Lower lobe of right lung (tissue), 2 donors: ENCODE data around the gene SLC39A11. TPM values are rescaled to one million over a fixed set of nuclear protein-coding genes. Genes with fewer than 3 reads are reported as not detected.

Experiments
- ATAC-seq, 2 donors: fragments of 200-7000 bp; cut with Tn5 transposase; one replicate each; pipeline ENCODE4 v1.9.1; 2020 to 2022; ENCODE audit warnings: mild to moderate bottlenecking in 2 of 2, moderate library complexity in 2 of 2
- DNase-seq: peaks from one replicate; pipeline ENCODE4 v3.0.0-alpha.2; 2020
- H3K27ac ChIP-seq: fragments of 200-600 bp; one replicate; pipeline ENCODE4 v1.8.0; 2022
- H3K27me3 ChIP-seq: fragments of 200-600 bp; one replicate; pipeline ENCODE4 v1.8.0; 2022; ENCODE audit warnings: low read depth
- H3K36me3 ChIP-seq: fragments of 200-600 bp; one replicate; pipeline ENCODE4 v1.8.0; 2022; ENCODE audit warnings: mild to moderate bottlenecking
- H3K4me1 ChIP-seq: fragments of 200-600 bp; one replicate; pipeline ENCODE4 v1.8.0; 2022
- H3K4me3 ChIP-seq: fragments of 200-600 bp; one replicate; pipeline ENCODE4 v1.8.0; 2022; ENCODE audit warnings: mild to moderate bottlenecking
- H3K9me3 ChIP-seq: fragments of 200-600 bp; one replicate; pipeline ENCODE4 v1.8.0; 2022
- intact Hi-C: fragments of 100-400 bp; cut with DNase I; formaldehyde crosslinking; loops from one replicate; pipeline ENCODE4 v1.11.0; 2022
- total RNA-seq: library from RNA; stranded (reverse); fragmentation: NEBNext Ultra II Directional; extraction: Animal tissue kit (Norgen Biotek cat#: 25700); gene quantifications from one replicate; pipeline ENCODE4 v1.2.1, GENCODE V29; 2021
- TF ChIP-seq, protein P1 (sequence below): fragments of 200-600 bp; IDR thresholded peaks from one replicate; pipeline ENCODE4 v1.8.0; 2022; ENCODE audit warnings: antibody characterized with exemption, mild to moderate bottlenecking
- donor health status: DM: no; HTN: yes; CAD: no; lungs with severe emphysema.

The SLC39A11 gene
- total RNA-seq, 1 donor from 2014 or later, result 39.7 TPM

DNA sequence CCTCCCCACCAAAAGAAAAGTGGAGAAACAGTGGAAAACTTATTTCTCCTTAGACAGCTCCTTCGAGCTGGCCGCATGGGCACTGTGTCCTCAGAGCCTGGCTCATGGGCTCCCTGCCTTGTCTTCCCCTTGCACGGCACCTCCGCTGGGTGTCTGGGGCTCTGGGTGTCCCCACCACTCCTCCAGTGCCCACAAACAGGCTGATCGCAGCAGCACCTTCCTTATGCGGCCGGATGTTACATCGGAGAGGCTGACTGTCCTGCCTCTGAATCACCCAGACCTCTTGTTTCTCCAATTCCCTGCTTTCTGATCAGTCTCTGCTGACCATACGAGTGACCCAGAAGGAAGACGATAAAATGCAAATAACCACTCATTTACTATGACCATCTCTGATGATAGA is 121.7 kb downstream of the SLC39A11 start:
- intact Hi-C loops, result no loop called here

DNA sequence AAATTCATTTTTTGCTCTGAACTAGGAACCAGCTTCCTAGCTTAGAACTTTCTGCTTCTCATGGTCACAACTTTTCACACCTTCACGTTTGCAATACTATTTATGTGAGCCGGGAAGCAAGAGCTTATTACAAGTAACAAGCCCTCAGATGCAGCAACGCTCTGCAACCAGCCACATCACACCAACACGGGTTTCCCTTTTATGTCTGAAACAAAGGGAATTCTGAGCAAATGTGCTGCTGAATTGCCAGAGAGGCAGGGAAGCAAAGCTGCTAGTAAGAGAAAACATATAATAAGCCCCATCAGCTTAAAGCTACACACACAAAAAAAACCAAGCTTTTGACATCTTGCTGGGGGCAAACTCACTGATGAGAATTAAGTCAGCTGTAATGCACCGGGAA is 122.2 kb downstream of the SLC39A11 start:
- ATAC-seq (no peak), DNase-seq (no peak)
- Histone ChIP-seq H3K4me3 (no peak overlapping the region), H3K36me3 (no peaks in the 10 kb centered on the region), H3K9me3 (no peaks in the 10 kb centered on the region), H3K4me1 (no peaks in the 10 kb centered on the region), H3K27ac (no peak overlapping the region), H3K27me3 (no peaks in the 10 kb centered on the region)
- intact Hi-C loops, result no loop called here
- TF ChIP-seq, protein P1, sequence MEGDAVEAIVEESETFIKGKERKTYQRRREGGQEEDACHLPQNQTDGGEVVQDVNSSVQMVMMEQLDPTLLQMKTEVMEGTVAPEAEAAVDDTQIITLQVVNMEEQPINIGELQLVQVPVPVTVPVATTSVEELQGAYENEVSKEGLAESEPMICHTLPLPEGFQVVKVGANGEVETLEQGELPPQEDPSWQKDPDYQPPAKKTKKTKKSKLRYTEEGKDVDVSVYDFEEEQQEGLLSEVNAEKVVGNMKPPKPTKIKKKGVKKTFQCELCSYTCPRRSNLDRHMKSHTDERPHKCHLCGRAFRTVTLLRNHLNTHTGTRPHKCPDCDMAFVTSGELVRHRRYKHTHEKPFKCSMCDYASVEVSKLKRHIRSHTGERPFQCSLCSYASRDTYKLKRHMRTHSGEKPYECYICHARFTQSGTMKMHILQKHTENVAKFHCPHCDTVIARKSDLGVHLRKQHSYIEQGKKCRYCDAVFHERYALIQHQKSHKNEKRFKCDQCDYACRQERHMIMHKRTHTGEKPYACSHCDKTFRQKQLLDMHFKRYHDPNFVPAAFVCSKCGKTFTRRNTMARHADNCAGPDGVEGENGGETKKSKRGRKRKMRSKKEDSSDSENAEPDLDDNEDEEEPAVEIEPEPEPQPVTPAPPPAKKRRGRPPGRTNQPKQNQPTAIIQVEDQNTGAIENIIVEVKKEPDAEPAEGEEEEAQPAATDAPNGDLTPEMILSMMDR, result no peak

More for the DNA sequence above, 121.7 kb downstream of the SLC39A11 start:
- no peak overlapping the region for H3K27ac ChIP-seq
- H3K36me3 ChIP-seq, result no peaks in the 10 kb centered on the region
- no peaks in the 10 kb centered on the region for H3K4me1 ChIP-seq
- H3K27me3 ChIP-seq, result no peaks in the 10 kb centered on the region
- ATAC-seq (no peak), DNase-seq (no peak)
- TF ChIP-seq, protein P1, result no peak
- no peak overlapping the region for H3K4me3 ChIP-seq
- H3K9me3 ChIP-seq, result no peaks in the 10 kb centered on the region

DNA sequence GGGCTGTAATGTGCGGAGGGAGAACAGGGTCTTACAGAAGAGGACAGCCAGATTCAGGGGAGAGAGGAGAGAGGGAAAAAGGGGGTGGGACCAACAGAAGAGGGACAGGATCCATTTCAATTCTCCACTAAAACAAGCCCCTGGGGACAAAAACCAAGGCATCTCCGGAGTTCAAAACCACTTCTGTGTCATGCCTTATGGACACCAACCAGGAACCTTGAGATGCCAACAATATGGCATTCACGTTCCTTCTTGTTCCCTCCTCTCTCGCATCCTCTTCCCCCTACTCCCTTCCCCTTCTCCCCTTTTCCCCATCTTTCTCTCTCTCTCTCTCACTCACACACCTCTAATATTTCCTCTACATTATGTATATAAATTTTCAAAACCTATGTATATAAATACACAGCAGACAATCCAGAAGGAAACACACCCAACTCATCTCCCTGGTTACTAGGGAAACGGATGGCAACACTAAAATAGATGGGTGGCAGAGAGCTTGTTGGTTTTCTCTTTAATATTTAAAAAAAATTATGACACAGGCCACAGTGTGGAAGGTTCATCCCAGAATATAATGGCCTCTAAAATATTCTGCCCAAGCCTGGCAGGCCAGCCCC is 123.1 kb downstream of the SLC39A11 start:
- H3K9me3 ChIP-seq, result no peaks in the 10 kb centered on the region
- TF ChIP-seq, protein P1, result no peak
- DNase-seq (no peak), ATAC-seq (no peak)
- no peak overlapping the region for H3K4me3 ChIP-seq
- intact Hi-C loops, result no loop called here
- no peaks in the 10 kb centered on the region for H3K27me3 ChIP-seq
- no peaks in the 10 kb centered on the region for H3K36me3 ChIP-seq
- no peak overlapping the region for H3K27ac ChIP-seq
- no peaks in the 10 kb centered on the region for H3K4me1 ChIP-seq

DNA sequence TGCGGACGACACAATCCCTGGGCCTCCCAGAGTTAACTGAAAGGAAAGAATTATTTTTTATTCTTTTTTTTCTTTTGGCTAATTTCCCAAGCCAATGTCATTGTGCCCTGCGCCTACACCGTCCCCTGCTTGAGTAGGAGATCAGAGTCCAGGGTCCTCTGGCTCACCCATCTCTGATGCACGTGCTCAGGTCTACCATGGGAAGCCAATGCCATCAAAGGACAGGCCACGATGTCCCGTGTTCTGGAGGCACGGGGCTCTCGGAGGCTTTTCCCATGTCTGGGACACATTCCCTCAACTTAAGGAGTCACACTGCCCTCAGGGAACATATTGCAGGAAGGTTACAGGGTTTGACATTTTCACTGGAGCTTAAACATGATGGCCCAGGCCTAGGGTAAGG is 123.7 kb downstream of the SLC39A11 start:
- no peaks in the 10 kb centered on the region for H3K36me3 ChIP-seq
- DNase-seq (no peak), ATAC-seq (no peak)
- no peak overlapping the region for H3K27ac ChIP-seq
- no peak overlapping the region for H3K4me3 ChIP-seq
- intact Hi-C loops, result no loop called here
- no peaks in the 10 kb centered on the region for H3K9me3 ChIP-seq
- TF ChIP-seq, protein P1, result no peak
- no peaks in the 10 kb centered on the region for H3K27me3 ChIP-seq
- H3K4me1 ChIP-seq, result no peaks in the 10 kb centered on the region

DNA sequence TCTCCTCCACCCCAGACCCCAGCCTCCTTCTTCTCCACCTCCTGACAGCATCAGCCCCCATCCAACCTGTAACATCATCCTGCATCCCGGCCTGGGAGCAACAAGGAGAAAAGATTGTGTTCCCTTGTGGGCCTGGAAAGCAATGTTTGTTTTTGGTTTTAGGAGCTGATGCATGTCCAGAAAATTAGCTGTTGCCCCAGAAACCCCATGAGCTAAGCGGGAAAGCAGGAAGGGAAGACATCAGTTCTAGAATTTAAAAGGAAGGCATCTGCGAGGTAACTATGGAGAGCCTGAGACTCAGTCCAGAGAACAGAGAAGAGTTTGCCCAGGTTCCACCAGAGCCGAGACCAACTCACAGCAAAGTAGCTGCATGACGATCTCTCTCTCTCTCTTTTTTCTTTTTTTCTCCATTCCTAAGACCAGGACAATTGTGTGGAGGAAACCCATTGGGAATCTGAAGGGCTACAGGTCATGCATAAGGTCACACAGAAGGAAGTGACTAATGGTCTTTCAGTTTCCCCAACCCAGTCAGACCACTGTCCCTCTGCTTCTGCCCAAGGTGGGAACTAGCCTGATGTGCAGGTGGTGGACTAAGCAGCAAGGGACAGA is 124.4 kb downstream of the SLC39A11 start:
- no peak overlapping the region for H3K27ac ChIP-seq
- no peak for DNase-seq

More for the DNA sequence above, 124.4 kb downstream of the SLC39A11 start:
- Histone ChIP-seq H3K36me3 (no peaks in the 10 kb centered on the region), H3K4me1 (no peaks in the 10 kb centered on the region), H3K4me3 (no peak overlapping the region), H3K27me3 (no peaks in the 10 kb centered on the region), H3K9me3 (no peaks in the 10 kb centered on the region)
- no peak for ATAC-seq
- intact Hi-C loops, result no loop called here
- TF ChIP-seq, protein P1, result no peak
